ENCODE results near the gene COL4A6. TPM values are rescaled to one million over a fixed set of nuclear protein-coding genes. Genes with fewer than 3 reads are reported as not detected.

The COL4A6 gene
- total RNA-seq, 1 experiment from 2014 or later = 0.28 TPM

GRCh38 chrX:108130889-108131288 is 307.3 kb downstream of the COL4A6 start:
- CTCF ChIA-PET = no interaction called here
- Histone ChIP-seq H3K27me3 (ENCODE audit: control insufficient read depth, insufficient read depth, low read length) (no peaks in the 10 kb centered on the region), H3K9me3 (ENCODE audit: control insufficient read depth, insufficient read depth, low read depth, low read length) (no peaks in the 10 kb centered on the region), H3K4me3 (ENCODE audit: low read depth in 2 of 2, low read length in 2 of 2) (no peak overlapping the region), H3K4me1 (ENCODE audit: control insufficient read depth, insufficient read depth, low read length) (no peaks in the 10 kb centered on the region), H3K36me3 (ENCODE audit: control insufficient read depth, insufficient read depth, low read length) (no peaks in the 10 kb centered on the region), H3K27ac (ENCODE audit: low read length) (no peak overlapping the region)
- ATAC-seq (no peak), DNase-seq (ENCODE audit: low read depth, low spot score) (no peak)
- no peak for TF ChIP-seq CTCF (IDR thresholded peaks at IDR 0.05)
- TF ChIP-seq TCF7L2 (IDR thresholded peaks at IDR 0.05; ENCODE audit: low read depth, low read length) = no peak
- no peak for TF ChIP-seq SIN3A (IDR thresholded peaks at IDR 0.05; ENCODE audit: borderline replicate concordance, insufficient read depth, low read depth, low read length)
- no peak for TF ChIP-seq POLR2AphosphoS5 (IDR thresholded peaks at IDR 0.05; ENCODE audit: low read depth, low read length)
- TF ChIP-seq REST (IDR thresholded peaks at IDR 0.05; ENCODE audit: insufficient read depth in 1 of 2, low read depth in 2 of 2, low read length in 1 of 2) = no peak
- intact Hi-C loops (cut with micrococcal nuclease; ENCODE audit: unreplicated experiment) = no loop called here
- no TSS peak for BruUV-seq (replicated peaks)
- POLR2A ChIA-PET = no interaction called here
- in situ Hi-C loops (cut with HindIII; ENCODE audit: low pct_unique_long_range_greater_than_20kb, low sequenced_read_pairs) = no loop called here

- H3K36me3 ChIP-seq (ENCODE audit: control insufficient read depth, insufficient read depth, low read length) = no peaks in the 10 kb centered on the region
- intact Hi-C loops (cut with micrococcal nuclease; ENCODE audit: unreplicated experiment) (no loop called here), in situ Hi-C loops (cut with HindIII; ENCODE audit: low pct_unique_long_range_greater_than_20kb, low sequenced_read_pairs) (no loop called here)
- no peak overlapping the region for H3K27ac ChIP-seq (ENCODE audit: low read length)
- TF ChIP-seq CTCF (IDR thresholded peaks at IDR 0.05) (no peak), POLR2AphosphoS5 (IDR thresholded peaks at IDR 0.05; ENCODE audit: low read depth, low read length) (no peak), TCF7L2 (IDR thresholded peaks at IDR 0.05; ENCODE audit: low read depth, low read length) (no peak), SIN3A (IDR thresholded peaks at IDR 0.05; ENCODE audit: borderline replicate concordance, insufficient read depth, low read depth, low read length) (no peak), REST (IDR thresholded peaks at IDR 0.05; ENCODE audit: insufficient read depth in 1 of 2, low read depth in 2 of 2, low read length in 1 of 2) (no peak)
- no peaks in the 10 kb centered on the region for H3K27me3 ChIP-seq (ENCODE audit: control insufficient read depth, insufficient read depth, low read length)
- H3K4me3 ChIP-seq (ENCODE audit: low read depth in 2 of 2, low read length in 2 of 2) = no peak overlapping the region
- H3K4me1 ChIP-seq (ENCODE audit: control insufficient read depth, insufficient read depth, low read length) = no peaks in the 10 kb centered on the region
- DNase-seq (ENCODE audit: low read depth, low spot score) (no peak), ATAC-seq (no peak)
- H3K9me3 ChIP-seq (ENCODE audit: control insufficient read depth, insufficient read depth, low read depth, low read length) = no peaks in the 10 kb centered on the region
- CTCF ChIA-PET = no interaction called here
- POLR2A ChIA-PET = no interaction called here
- no TSS peak for BruUV-seq (replicated peaks)
These were observed 311.1 kb downstream of the COL4A6 start for GRCh38 chrX:108127152-108127551.
